Effector memory CD8-positive, alpha-beta T cell (primary cell): ENCODE results near the gene UBE2G2.

Experiments
- ATAC-seq: fragments of 150-1000 bp; cut with Tn5 transposase; replicated peaks from 2 replicates; pipeline ENCODE4 v1.10.0; 2021; ENCODE audit warnings: mild to moderate bottlenecking, moderate library complexity
- DNase-seq, 3 experiments: peaks; one replicate each; pipeline ENCODE4 v3.0.0; 2021
- H3K27ac Mint-ChIP-seq, 2 donors: one replicate each; pipeline ENCODE4 v1.8.0; 2022; ENCODE audit warnings: mild to moderate bottlenecking in 2 of 2, mixed read lengths in 2 of 2, moderate library complexity in 2 of 2
- H3K27me3 Mint-ChIP-seq, 2 donors: one replicate each; pipeline ENCODE4 v1.8.0; 2022; ENCODE audit warnings: mixed read lengths in 2 of 2
- H3K36me3 Mint-ChIP-seq: one replicate; pipeline ENCODE4 v1.8.0; 2022; ENCODE audit warnings: mild to moderate bottlenecking, moderate library complexity, mixed read lengths; ENCODE audit not compliant: insufficient read depth
- H3K4me1 Mint-ChIP-seq, 2 donors: one replicate each; pipeline ENCODE4 v1.8.0; 2022; ENCODE audit warnings: low read depth in 2 of 2, mixed read lengths in 2 of 2
- H3K4me3 Mint-ChIP-seq, 2 donors: one replicate each; pipeline ENCODE4 v1.8.0; 2022; ENCODE audit warnings: mild to moderate bottlenecking in 2 of 2, mixed read lengths in 2 of 2, moderate library complexity in 2 of 2
- H3K9me3 Mint-ChIP-seq, 2 donors: one replicate each; pipeline ENCODE4 v1.8.0; 2022; ENCODE audit warnings: mixed read lengths in 2 of 2

UBE2G2 gene

DNA sequence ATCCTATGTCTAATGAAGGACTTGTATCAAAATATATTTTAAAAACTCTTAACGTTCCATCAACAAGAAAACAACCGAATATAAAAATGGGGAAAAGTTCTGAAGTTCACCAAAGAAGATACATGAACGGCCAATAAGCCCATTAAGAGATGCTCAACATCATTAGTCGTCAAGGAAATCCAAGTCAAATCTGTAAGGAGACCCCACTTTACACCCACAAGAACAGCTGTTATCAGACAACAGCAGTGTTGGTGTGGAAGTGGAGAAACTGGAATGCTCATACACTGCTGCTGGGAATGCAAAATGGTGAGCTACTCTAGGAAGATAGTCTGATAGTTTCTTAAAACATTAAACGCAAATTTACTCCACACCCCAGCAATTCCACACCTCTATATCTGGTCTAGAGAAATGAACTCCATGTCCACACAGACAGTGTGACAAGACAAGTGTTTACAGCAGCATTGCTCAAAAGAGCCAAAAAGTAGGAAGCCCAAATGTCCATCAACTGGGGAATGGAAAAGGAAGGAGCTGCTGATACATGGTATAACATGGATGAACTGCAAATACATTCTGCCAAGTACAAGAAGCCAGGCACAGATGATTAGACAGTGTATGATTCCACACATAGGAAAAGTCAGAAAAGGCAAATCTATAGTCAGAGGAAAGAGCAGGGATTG is 18.5 kb downstream of the UBE2G2 start:
- DNase-seq (no peak), ATAC-seq (no peak)
- peaks cover 22% of the 10 kb centered on the region for H3K36me3 Mint-ChIP-seq
- H3K4me3 Mint-ChIP-seq: no peak overlapping the region
- no peak overlapping the region for H3K27ac Mint-ChIP-seq
- H3K27me3 Mint-ChIP-seq: no peaks in the 10 kb centered on the region
- H3K9me3 Mint-ChIP-seq: no peaks in the 10 kb centered on the region
- peaks cover 21 to 22% of the 10 kb centered on the region in 2 donors for H3K4me1 Mint-ChIP-seq

DNA sequence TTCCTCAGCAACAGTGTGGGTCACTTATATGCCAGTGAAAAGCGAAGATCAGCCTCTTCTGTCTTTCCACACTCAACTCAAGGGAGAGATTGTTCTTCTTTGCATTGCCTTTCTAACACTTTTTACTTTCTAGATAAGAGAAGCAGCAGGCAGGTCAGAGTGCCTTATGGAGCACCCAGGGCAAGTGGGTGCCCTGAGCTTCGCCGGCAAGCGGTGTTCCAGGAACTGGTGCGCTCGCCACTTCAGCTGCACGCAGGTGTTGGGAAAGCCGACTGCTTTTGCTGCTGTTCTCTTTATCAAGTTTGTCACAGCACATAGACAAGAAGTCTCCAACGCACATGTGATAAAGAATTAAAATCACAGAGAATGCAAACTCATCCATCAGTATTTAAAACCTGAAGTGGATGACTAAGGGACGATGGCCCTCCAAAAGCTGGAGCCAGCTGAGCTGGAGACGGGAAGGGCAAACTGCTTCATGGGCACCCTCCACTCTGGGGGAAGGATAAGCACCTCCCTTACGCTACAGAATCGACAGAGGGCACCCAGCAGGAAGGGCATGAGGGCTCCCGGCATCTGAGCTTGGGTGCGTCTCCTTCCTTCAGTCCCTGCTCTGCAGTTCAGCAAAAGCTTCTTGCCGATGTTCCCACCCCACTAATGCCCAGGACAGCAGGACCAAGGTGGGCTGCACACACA is 20.7 kb downstream of the UBE2G2 start:
- no peak for DNase-seq
- Mint-ChIP-seq H3K9me3 (no peaks in the 10 kb centered on the region), H3K4me3 (no peak overlapping the region), H3K27ac (no peak overlapping the region), H3K4me1 (peaks cover 16 to 22% of the 10 kb centered on the region in 2 donors), H3K36me3 (peaks cover 20% of the 10 kb centered on the region), H3K27me3 (no peaks in the 10 kb centered on the region)
- ATAC-seq: no peak

DNA sequence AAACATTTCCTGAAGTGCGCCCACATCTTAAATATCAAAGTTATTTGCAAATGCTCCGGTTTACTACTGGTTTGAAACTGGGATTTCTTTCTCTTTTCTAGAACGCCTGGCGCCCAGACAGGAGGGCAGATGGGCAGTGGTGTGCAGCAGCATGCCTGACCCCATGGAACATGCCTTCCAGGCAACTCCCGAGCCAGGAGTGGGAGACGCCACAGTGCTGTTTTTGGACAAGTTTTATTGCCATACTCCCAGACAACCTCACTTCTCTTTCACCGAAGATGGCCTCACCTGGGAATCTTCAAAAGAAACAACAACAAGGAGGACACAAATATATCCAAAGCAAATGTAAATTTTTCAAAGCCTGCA is 21.5 kb downstream of the UBE2G2 start:
- Mint-ChIP-seq H3K4me1 (peaks cover 10 to 17% of the 10 kb centered on the region in 2 donors), H3K27ac (no peak overlapping the region), H3K4me3 (no peak overlapping the region), H3K9me3 (no peaks in the 10 kb centered on the region), H3K27me3 (no peaks in the 10 kb centered on the region), H3K36me3 (peaks cover 25% of the 10 kb centered on the region)
- DNase-seq: no peak
- ATAC-seq: no peak

DNA sequence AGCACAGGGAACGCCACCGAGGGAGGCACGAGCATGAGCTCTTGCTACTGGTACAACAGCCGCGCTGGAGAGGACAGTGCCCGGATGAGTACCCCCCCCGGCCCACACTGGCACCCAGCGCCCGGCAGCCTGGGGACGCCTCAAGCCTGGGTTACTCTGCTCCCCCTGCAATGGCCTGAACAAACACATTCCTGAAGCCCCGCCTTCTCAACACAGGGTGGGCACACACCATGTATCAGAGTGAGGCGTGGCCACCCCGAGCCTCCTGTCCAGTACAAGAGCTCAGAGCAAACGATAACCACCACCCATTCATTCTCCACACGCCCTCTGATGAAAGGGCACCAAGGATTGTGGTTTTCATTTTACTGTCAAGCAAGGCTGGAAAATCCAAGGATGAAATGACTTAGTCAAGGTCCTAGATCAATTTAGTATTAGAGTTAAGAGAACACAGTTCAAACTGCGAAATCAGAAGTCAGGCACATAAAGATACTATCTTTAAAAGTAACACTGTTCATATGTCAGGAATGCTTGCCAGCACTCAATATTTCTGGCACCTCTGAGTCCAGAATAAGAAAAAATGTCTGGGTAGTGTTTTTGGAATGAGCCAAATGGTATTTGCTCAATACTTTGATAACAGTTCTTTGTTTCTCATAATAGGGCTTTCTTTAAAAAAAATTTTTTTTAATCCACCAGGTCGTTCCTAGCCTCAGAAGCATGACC is 22.0 kb downstream of the UBE2G2 start:
- Mint-ChIP-seq H3K27me3 (no peaks in the 10 kb centered on the region), H3K4me1 (peaks cover 9 to 17% of the 10 kb centered on the region in 2 donors), H3K27ac (no peak overlapping the region), H3K4me3 (no peak overlapping the region), H3K9me3 (no peaks in the 10 kb centered on the region), H3K36me3 (peaks cover 29% of the 10 kb centered on the region)
- no peak for ATAC-seq
- no peak for DNase-seq

DNA sequence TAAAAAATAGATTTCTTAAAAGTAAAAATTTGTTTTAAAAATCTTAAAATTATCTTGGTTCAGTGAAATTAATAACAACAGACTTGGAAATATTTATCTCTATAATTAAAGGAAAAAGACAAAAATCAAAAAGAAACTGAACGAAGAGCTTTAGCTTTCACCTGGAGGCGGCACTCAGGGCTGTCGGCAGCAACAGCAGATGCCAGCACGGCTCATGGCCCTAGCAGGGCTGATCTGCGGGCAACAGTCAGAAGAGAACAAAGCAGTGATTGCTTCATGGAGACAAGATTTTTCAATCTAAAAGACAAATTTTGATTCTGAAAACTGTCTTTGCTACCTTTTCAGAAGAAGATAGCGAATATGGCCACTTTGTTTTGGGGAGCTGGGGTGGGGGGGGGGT is 22.6 kb downstream of the UBE2G2 start:
- peaks cover 4 to 17% of the 10 kb centered on the region in 2 donors for H3K4me1 Mint-ChIP-seq
- H3K27me3 Mint-ChIP-seq: no peaks in the 10 kb centered on the region
- DNase-seq (no peak), ATAC-seq (no peak)
- no peak overlapping the region for H3K27ac Mint-ChIP-seq
- peaks cover 32% of the 10 kb centered on the region for H3K36me3 Mint-ChIP-seq
- H3K4me3 Mint-ChIP-seq: no peak overlapping the region
- no peaks in the 10 kb centered on the region for H3K9me3 Mint-ChIP-seq

DNA sequence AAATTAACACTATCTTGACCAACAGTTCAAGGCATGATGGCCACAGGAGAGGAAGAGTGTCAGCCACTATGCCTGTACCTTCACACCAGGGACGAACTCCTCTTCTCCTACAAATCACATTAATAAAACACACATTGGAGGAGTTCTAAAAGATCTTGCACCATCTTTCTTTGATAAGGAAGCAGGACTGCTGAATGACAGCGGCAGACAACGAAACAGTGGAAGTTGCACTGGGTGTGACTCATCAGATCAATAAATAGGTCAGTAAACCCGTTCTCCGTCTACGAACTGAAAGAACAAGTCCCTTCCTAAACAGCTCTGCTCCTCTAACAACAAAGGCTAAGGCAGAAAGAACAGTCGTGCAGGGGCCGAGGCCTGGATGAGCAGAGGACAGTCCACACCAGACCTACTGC is 23.1 kb downstream of the UBE2G2 start:
- Mint-ChIP-seq H3K9me3 (no peaks in the 10 kb centered on the region), H3K27ac (no peak overlapping the region), H3K4me3 (peak overlapping the region in 1 of 2 donors; percentile 31), H3K36me3 (peaks cover 31% of the 10 kb centered on the region), H3K27me3 (no peaks in the 10 kb centered on the region), H3K4me1 (peaks cover 3 to 17% of the 10 kb centered on the region in 2 donors)
- no peak for ATAC-seq
- no peak for DNase-seq

DNA sequence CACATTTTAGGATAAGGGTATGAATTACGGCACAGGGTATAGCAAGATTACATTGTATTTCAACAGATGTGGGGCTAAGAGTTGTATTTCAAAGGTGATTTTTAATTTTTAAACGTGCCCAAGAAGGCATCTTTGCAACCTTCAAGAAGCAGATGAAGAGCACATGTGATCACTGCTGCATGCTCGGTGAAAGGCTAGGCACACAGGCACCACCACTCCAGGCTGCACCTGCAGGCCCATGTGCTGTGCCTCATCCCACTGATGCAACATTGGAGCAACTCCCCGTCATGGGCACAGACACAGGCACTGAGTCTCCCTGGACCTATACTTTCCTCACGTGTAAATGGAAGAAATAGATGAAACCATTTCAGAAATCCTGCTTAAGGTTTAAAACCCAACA is 23.5 kb downstream of the UBE2G2 start:
- Mint-ChIP-seq H3K36me3 (peaks cover 29% of the 10 kb centered on the region), H3K27ac (no peak overlapping the region), H3K4me1 (peaks cover 0 to 14% of the 10 kb centered on the region in 2 donors), H3K4me3 (peak overlapping the region in 1 of 2 donors; percentile 31), H3K27me3 (no peaks in the 10 kb centered on the region), H3K9me3 (no peaks in the 10 kb centered on the region)
- ATAC-seq (no peak), DNase-seq (no peak)

DNA sequence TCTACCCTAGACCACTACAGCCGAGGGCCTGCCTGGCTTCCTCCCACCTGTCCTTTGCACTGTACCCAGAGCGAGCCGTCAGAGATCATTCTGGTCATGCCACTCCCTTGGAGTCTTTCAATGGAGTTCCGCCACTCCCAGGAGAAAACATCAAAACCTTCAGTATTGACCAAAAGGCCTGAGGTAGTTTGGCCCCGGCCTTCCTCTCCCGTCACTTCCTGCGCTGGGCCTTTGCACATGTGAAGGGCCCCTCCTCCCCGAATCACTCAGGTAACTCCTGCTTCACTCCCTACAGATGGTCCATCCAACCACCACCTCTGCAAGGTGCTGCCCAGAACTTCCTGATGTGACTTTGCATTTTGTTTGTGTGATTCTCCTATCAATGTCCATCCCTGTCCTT is 26.6 kb downstream of the UBE2G2 start:
- H3K4me1 Mint-ChIP-seq: peaks cover 0 to 12% of the 10 kb centered on the region in 2 donors
- DNase-seq: no peak
- no peak for ATAC-seq
- H3K27me3 Mint-ChIP-seq: no peaks in the 10 kb centered on the region
- peaks cover 39% of the 10 kb centered on the region for H3K36me3 Mint-ChIP-seq
- H3K27ac Mint-ChIP-seq: no peak overlapping the region
- H3K4me3 Mint-ChIP-seq: no peak overlapping the region
- H3K9me3 Mint-ChIP-seq: no peaks in the 10 kb centered on the region

DNA sequence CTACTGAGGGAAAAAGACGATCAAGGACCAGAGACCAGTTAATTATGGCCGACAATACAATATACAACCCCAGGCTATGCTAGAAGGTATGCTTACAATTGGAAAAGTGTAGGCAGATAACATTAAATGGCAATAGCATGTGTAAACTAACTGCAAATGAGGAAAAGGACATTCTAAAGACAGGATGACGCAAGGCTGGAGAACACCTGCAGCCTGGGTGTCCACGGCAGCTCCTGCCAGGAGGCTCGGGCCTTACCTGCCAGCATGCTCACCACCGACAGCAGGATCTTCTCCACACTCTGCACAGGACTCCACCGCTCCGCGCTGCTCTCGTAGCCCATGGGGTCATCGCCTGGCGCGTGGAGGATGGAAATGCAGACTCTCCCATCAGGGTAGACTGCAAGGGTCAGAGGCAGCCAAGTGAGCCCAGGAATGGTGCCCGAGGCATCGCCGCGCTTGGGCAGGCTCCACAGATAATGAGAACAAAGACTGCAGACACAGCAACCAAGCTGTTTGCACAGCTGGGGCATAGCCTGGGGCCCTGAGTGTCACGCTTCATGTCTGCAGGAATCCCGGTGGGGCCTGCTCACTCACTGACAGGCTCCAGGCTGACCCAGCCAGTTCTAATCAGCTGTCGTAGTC is 28.2 kb downstream of the UBE2G2 start:
- DNase-seq (no peak), ATAC-seq (no peak)
- Mint-ChIP-seq H3K4me1 (peaks cover 0 to 7% of the 10 kb centered on the region in 2 donors), H3K27ac (peak overlapping the region in 1 of 2 donors; percentile 16), H3K36me3 (peaks cover 48% of the 10 kb centered on the region), H3K9me3 (no peaks in the 10 kb centered on the region), H3K4me3 (no peak overlapping the region), H3K27me3 (no peaks in the 10 kb centered on the region)

DNA sequence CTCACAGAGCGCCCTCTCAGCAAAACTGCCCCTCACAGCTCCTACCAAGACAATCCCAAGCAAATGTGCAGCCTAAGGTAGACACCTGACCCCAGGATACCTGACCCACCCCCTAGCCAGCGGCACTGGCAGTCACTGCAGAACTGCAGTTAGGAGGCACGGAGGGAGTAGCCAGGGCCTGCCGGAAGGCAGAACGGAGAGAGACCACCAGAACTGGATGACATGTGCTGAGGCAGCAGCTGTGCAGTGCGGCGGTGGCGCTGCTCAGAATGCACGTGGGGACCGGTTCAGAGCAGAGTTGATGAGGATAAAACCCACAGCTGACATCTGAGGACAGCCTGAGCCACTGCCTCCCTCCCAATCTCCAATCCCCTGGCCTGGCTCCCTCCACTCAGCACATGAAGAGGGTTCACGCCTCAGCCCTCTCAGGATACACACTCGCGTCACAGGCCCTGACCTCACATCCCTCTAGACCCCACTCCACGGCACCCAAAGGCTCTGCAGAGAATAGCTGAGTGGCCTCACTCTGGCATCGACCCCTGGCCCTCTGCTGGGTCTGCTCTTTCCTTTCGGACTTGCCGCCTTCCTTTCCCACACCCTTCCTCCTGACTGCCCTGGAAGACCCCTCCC is 29.6 kb downstream of the UBE2G2 start:
- Mint-ChIP-seq H3K36me3 (peaks cover 48% of the 10 kb centered on the region), H3K27me3 (no peaks in the 10 kb centered on the region), H3K4me3 (no peak overlapping the region), H3K9me3 (no peaks in the 10 kb centered on the region), H3K4me1 (peaks cover 0 to 2% of the 10 kb centered on the region in 2 donors), H3K27ac (peak overlapping the region in 1 of 2 donors; percentile 47)
- ATAC-seq (no peak), DNase-seq (no peak)

DNA sequence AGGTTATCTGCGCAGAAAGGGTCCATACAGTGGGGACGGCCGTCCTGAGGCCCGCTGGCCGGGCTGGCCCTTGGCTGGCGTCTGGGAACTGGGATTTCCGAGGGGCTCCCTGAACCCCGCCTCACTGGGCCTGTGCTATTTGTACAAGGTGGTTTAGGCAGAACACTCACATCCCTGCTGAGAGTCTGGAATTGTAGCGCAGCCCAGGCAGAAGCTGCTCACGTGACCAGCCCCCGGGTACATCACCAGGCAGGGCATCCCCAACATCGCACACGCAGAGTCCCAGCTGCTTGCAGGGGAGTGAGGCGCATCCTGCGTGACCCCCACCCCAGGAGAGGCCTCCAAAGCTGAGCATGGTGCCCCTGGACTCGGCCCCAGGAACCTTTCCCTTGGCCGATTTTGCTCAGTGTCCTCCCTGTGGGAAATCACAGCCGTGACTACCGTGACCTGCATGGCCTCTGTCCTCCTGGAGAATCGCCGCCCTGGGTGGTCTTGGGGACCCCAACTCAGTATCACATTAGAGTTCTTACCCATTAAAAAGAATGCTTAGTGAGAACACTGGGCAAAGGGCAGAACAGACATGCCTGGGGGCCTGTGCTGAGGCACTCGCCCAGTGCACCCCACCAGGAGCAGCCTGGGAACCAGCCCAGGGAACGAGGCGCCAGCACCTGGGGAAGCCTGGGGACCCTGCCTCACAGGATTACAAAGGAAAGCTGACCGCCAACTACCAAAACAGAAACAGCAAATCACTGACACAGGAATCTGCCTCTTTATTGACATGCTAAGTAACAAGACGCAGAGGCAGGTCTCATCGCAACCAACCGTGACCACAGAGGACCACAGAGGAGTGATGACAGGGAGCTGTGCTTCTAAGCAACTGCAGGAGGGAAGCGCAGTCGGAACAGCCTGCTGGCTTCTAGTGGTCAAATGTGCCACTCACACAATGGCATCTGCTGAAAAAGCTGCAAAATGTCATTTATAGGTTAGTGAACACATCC is 33.5 kb downstream of the UBE2G2 start:
- no peaks in the 10 kb centered on the region for H3K9me3 Mint-ChIP-seq
- H3K36me3 Mint-ChIP-seq: peaks cover 36% of the 10 kb centered on the region
- DNase-seq: no peak
- H3K4me3 Mint-ChIP-seq: no peak overlapping the region
- no peak for ATAC-seq
- H3K27ac Mint-ChIP-seq: peak overlapping the region in 1 of 2 donors; percentile 89
- peaks cover 10 to 18% of the 10 kb centered on the region in 2 donors for H3K4me1 Mint-ChIP-seq
- no peaks in the 10 kb centered on the region for H3K27me3 Mint-ChIP-seq

DNA sequence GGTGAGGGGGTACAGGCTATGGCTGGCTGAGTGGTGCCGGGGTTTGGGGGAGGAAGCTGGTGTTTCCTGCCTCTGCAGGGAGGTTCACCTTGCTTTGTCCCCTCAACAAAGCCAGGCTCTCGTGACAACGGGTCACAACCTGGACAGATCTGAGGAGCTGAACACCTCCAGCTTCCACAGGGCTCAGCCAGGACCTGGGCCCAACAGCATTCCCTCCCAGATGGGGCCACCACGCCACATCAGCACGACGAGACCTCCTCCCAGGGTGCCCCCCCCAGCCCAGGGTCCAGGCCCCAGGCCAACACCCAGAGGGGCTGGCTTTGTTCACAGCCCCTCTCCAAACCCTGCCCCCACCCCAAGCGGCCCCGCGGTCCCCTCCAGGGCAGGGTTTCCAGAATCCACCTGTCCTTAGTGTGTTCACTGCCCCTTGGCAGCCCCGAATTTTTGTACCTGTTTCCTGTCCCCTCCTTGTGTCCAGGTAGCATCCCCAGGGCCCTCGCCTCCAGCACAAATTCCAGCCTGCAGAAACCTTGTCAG is 34.7 kb downstream of the UBE2G2 start:
- H3K9me3 Mint-ChIP-seq: no peaks in the 10 kb centered on the region
- no peaks in the 10 kb centered on the region for H3K27me3 Mint-ChIP-seq
- H3K4me1 Mint-ChIP-seq: peaks cover 10 to 16% of the 10 kb centered on the region in 2 donors
- no peak for DNase-seq
- peak overlapping the region in 1 of 2 donors; percentile 89 for H3K27ac Mint-ChIP-seq
- H3K4me3 Mint-ChIP-seq: no peak overlapping the region
- H3K36me3 Mint-ChIP-seq: peaks cover 28% of the 10 kb centered on the region
- no peak for ATAC-seq
